GM11168 (cell line): ENCODE data around the gene DNER.
"Not testable (repeated sequence)": the region's sequence is repeated elsewhere in the genome, so short reads cannot be mapped to it uniquely, and the experiment has no call there.

ENCODE experiments used
- in situ Hi-C: fragments of 300-500 bp; cut with MboI; formaldehyde crosslinking; loops from one replicate; pipeline ENCODE4 v1.12.0; 2022; ENCODE audit warnings: low sequenced_read_pairs; ENCODE audit not compliant: unreplicated experiment

The DNER gene

GRCh38 chr2:229634601-229635370 is 79.6 kb downstream of the DNER start:
- in situ Hi-C loops, result no loop called here

GRCh38 chr2:229633556-229633955 is 80.8 kb downstream of the DNER start:
- in situ Hi-C loops, result no loop called here

GRCh38 chr2:229629039-229629438 is 85.3 kb downstream of the DNER start:
- in situ Hi-C loops, result no loop called here

GRCh38 chr2:229627728-229628127 is 86.6 kb downstream of the DNER start:
- in situ Hi-C loops, result no loop called here

GRCh38 chr2:229622495-229623355 is 91.6 kb downstream of the DNER start:
- in situ Hi-C loops, result no loop called here

GRCh38 chr2:229620759-229621158 is 93.6 kb downstream of the DNER start:
- in situ Hi-C loops, result no loop called here

- in situ Hi-C loops, result no loop called here
Measured at GRCh38 chr2:229620289-229620688, 94.1 kb downstream of the DNER start.

GRCh38 chr2:229616433-229616832 is 97.9 kb downstream of the DNER start:
- in situ Hi-C loops, result no loop called here

GRCh38 chr2:229614021-229614420 is 100.3 kb downstream of the DNER start:
- in situ Hi-C loops, result not testable (repeated sequence)

- in situ Hi-C loops, result no loop called here
Measured at GRCh38 chr2:229612384-229612971, 101.9 kb downstream of the DNER start.

GRCh38 chr2:229611360-229611759 is 103.0 kb downstream of the DNER start:
- in situ Hi-C loops, result no loop called here

- in situ Hi-C loops, result no loop called here
Measured at GRCh38 chr2:229610872-229611271, 103.5 kb downstream of the DNER start.

- in situ Hi-C loops, result no loop called here
Measured at GRCh38 chr2:229610333-229610732, 104.0 kb downstream of the DNER start.

- in situ Hi-C loops, result no loop called here
Measured at GRCh38 chr2:229601936-229602335, 112.4 kb downstream of the DNER start.

GRCh38 chr2:229601396-229601795 is 113.0 kb downstream of the DNER start:
- in situ Hi-C loops, result no loop called here

- in situ Hi-C loops, result no loop called here
Measured at GRCh38 chr2:229598227-229598626, 116.1 kb downstream of the DNER start.

GRCh38 chr2:229596796-229597195 is 117.6 kb downstream of the DNER start:
- in situ Hi-C loops, result no loop called here

- in situ Hi-C loops, result no loop called here
Measured at GRCh38 chr2:229591611-229592010, 122.7 kb downstream of the DNER start.

- in situ Hi-C loops, result no loop called here
Measured at GRCh38 chr2:229586746-229587705, 127.3 kb downstream of the DNER start.

- in situ Hi-C loops, result no loop called here
Measured at GRCh38 chr2:229586012-229586411, 128.3 kb downstream of the DNER start.
